HG02981 (cell line): ENCODE data around the gene MPND.
A peak's percentile ranks its signal among the peaks of the same experiment; 100 is the strongest.

Source experiments
- ATAC-seq: cut with Tn5 transposase; IDR thresholded peaks from one replicate; pipeline ENCODE4 v1.9.1; 2021; ENCODE audit warnings: mild to moderate bottlenecking, moderate library complexity; ENCODE audit not compliant: unreplicated experiment

Gene MPND

DNA sequence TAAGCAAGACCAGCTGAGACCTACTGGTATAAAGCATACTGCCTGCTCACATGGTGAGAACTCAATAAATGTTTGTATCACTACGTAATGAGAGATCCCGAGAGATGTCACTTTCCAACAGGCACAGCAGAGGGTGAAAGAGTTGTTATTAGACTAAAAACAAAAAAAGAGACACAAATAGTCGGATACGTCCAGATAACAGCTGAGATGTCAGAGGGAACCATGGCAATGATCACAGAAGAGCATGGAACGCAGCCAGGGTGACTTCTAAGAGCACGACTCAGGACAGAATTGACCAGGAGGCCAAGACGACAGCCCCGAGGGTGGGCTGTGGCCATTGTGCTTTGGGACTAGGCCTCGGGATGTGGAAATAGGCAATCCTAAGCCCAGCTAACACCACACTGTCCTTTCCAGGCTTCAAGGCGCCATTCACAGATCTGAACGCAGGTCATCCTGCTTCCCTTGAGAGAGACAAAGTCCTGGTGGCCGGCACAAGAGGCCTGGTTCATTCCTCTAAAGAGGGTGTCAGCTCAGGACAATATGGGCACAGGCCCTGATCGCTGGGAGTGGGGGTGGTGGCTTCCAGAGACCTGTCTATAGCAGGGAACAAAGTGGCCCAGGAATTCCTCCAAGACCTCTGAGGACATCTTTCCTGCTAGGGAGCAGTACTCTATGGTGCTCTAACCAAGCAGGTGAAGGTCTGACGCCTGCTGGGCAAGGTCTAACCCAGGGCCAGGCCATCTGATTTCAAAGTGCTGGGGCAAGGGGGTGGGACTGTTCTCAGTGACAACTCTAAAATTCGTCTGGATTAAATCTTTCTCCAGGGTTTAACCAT is 53.8 kb downstream of the MPND start:
- no peak for ATAC-seq

DNA sequence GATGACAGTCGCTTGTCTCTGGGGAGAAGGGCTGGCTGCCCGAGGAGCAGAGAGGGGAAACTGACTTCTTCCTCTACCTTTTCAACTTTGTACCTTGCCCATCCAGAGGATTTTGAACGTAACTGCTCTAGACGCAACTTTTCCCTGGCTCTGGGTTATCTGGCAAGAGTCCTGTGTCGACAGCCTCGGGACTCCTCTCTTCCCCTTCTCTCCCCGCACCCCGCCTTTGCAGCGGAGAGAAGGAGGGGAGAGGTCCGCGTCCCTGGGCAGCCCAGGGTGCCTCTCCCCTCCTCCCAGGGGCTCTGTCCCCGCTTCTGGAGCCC is 56.4 kb downstream of the MPND start:
- no peak for ATAC-seq

DNA sequence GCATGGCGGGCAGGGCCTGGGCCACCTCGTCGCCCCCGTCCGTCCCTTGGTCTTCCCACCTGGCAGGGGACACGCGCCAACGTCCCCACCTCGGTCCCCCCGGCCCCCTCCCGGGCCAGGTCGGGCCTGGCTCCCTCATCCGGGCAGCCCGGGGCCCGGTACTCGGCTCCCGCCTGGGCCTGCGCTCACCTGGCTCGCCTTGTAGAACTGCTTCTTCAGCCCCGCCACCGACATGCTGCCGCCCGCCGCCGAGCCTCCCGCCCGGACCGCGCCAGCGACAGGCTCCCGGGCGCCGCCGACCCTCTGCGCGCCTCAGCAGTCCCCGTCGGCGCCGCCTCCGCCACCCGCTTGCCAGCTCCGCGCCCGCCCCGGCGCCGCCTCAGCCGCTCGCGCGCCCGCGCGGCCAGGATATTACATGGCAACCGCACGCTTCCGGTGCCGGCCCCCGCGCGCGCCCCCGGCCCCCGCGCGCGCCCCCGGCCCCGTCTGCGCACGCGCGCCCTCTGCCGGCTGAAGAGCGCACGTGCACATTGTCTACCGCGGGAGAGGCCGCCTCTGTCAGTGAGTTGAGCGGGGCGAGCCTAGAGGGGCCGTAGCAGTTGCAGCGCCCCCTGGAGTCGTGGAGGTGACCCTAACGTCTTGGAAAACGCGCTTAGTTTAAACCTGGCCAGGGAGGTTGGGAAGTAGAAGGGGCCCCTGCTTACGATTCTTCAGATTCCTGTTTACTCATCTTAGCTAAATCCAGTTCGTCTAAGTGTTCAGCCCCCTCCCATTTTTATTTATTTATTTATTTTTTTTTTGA is 57.0 kb downstream of the MPND start, which contains the start of gene SH3GL1:
Gene SH3GL1 (minus strand): TSS at position 413 of the 802 bp plus-strand sequence. CDS start 179 bp downstream, at position 234.
- peak; percentile 53 for ATAC-seq

DNA sequence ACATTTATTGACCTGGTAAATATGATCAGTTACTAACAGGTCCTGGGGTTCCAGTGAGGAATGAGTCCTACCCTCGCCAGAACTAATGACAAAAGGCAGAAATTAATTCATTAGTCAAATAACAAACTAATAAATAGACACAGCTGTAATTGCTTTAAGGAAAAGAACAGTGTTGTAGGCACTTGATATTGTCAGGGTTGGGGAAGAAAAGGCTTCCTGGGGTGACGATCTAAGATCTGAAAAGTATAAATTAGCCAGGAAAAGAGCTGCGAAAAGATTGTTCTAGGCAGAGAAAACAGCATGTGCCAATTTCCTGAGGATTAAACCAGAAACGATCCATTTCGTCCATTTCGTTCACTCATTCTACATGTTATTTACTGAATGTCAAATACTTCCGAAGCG is 58.4 kb downstream of the MPND start:
- ATAC-seq: no peak

DNA sequence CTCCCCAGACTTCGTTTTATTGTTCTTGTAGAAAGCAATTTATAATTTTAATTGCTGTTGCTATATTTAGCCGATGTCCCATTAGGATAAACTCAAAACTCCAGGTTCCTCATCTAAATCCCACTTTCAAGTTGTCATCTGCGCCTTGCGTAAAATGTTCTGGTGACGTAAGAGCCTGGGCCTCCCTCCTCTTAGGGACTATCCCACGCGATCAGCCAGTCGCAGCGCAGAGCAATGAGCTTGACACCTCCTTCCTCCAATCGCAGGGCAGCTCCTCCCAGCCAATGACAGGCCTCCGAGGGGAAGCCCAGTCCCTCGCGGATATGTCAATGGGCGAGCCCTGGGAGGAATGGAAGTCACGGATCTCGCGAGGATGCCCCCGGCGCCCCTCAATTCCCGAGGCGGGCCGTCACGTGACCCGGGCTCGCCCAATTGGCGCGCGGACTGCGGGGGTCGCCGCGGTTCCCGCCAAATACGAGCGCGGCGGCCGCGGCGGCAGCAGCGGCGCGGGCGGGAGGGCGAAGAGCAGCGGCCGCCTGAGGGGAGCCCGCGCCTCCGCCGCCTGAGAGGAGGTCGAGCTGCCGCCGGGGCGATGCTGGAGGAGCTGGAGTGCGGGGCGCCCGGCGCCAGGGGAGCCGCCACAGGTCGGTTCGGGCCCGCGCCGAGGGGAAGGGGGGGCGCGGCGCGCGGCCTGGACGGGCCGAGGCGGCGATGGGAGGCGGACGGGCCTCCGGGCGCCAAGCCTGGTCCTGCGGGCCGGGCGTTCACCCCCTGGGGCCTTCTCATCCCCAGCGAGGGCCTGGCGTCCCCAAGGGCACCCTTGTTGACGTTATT is 59.0 kb downstream of the MPND start, which contains the start of gene CHAF1A:
Gene CHAF1A (plus strand): TSS at position 470 of the 834 bp plus-strand sequence. CDS start 123 bp downstream, at position 593.
- peak; percentile 79 for ATAC-seq

DNA sequence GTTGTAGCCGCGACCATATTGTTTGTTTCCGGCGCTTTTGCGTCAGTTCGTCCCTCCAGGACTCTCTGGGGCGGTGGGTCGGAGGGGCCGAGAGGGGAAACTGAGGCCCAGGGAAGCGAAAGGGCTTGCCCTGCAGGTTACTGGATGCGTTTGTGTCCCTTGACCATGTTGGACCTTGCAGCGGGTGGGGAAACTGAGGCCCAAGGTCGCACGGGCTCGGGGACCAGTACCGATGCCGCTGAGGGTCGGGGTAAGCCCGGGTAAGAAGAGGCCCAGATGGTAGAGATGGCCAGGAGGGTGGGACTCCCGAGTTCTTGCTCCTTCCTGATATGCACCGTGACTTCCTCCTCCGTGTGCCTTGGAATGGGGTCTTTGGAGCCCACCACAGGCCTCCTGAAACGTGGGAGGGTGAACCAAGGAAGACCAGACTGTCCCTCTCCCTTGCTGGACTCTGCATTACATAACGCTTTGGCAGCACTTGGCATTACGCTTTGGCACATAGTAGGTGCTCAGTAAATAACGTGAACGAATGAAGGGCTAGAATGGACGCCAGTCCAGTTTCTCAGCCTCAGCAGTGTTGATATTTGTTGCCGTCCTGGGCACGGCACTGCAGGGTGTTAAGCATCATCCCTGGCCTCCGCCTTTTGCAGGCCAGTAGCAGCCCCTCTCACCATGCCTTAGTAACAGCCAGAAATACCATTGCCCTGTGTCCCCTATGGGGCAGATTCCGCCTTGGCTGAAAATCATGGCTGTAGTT is 59.8 kb downstream of the MPND start:
- ATAC-seq: no peak

DNA sequence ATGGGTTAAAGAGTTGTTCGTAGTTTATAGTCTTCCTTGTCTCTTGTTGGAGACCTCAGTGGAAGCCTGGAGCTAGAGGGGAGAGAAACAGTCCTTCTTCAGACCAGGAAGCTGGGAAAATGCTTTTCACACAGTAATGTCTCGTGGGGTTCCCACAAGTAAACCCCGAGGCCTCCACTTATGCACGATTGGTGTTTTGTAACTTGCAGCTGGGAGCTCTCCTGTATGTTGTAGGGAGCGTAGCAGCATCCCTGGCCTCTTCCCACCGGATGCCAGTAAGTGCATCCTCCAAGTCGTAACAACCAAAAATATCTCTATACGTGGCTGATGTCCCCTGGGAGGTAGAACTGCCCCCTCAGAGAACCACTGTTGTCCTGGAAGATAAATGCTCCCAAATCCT is 62.6 kb downstream of the MPND start:
- no peak for ATAC-seq

DNA sequence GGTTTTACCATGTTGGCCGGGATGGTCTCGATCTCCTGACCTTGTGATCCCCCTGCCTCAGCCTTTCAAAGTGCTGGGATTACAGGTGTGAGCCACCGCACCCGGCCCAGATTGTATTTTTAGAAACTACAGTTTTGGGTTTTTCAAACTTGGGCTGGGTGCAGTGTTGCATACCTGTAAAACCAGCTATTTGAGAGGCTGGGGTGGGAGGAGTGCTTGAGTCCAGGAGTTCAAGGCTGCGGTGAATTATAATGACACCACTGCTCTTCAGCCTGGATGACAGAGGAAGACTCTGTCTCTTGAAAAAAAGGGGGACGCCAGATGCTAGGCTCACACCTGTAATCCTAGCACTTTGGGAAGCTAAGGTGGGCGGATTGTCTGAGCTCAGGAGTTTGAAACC is 63.3 kb downstream of the MPND start:
- ATAC-seq: no peak

DNA sequence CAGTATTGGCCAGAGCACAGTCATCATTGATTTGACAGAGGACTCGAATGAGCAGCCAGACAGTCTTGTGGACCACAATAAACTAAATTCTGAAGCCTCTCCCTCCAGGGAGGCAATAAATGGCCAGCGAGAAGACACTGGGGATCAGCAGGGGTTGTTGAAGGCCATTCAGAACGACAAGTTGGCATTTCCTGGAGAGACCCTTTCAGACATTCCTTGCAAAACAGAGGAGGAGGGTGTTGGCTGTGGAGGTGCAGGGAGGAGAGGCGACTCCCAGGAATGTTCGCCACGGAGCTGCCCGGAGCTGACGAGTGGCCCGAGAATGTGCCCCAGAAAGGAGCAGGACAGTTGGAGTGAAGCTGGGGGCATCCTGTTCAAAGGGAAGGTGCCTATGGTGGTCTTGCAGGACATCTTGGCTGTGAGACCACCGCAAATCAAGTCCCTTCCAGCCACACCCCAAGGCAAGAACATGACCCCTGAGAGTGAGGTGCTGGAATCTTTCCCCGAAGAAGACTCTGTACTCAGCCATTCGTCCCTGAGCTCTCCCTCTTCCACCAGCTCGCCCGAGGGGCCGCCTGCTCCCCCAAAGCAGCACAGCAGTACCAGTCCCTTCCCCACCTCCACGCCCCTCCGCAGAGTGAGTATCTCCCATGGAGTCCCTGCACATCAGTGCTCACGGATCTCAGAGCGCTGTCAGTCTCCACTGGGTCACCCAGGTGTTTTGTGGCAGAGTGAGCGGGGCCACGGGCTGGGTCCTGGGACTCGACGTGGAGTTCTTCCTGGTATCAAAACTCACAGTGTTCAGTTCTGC is 66.0 kb downstream of the MPND start:
- ATAC-seq: no peak
